Measurements from ENCODE around the gene DISP3.

DNA sequence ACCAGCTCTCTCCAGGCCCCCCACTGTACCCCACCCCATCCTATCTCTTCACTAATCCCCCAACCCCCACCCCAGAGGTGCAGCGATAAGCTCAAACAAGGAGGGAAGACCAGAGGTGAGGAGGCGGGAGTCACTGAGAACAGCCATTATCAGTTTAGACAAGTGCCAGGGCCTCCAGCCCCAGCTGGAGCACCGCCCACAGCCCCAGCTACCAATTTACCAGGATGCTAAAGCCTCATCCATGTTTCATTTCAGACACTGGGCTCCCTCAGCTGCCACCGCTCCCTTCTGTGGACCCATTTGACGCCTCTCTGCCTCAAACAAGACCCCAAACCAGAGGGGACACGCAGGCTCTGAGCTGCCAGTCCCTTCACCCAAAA lies 80.6 kb downstream of the DISP3 start:
- TF ChIP-seq, protein P1, sequence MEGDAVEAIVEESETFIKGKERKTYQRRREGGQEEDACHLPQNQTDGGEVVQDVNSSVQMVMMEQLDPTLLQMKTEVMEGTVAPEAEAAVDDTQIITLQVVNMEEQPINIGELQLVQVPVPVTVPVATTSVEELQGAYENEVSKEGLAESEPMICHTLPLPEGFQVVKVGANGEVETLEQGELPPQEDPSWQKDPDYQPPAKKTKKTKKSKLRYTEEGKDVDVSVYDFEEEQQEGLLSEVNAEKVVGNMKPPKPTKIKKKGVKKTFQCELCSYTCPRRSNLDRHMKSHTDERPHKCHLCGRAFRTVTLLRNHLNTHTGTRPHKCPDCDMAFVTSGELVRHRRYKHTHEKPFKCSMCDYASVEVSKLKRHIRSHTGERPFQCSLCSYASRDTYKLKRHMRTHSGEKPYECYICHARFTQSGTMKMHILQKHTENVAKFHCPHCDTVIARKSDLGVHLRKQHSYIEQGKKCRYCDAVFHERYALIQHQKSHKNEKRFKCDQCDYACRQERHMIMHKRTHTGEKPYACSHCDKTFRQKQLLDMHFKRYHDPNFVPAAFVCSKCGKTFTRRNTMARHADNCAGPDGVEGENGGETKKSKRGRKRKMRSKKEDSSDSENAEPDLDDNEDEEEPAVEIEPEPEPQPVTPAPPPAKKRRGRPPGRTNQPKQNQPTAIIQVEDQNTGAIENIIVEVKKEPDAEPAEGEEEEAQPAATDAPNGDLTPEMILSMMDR (IDR thresholded peaks at IDR 0.05; ENCODE audit: low read length): no peak
- no peak for TF ChIP-seq EZH2 (IDR thresholded peaks at IDR 0.05; ENCODE audit: borderline replicate concordance, low read length)

All from OCI-LY1 (cell line).